Omental fat pad (tissue), 4 donors: ENCODE data around the gene PLA2R1. TPM values are rescaled to one million over a fixed set of nuclear protein-coding genes. Genes with fewer than 3 reads are reported as not detected.

ENCODE experiments used
- ATAC-seq: fragments of 150-250 bp; one replicate; pipeline ENCODE4 v1.9.1; 2016; ENCODE audit warnings: mild to moderate bottlenecking, moderate library complexity; ENCODE audit not compliant: low FRiP score
- DNase-seq: peaks from one replicate; pipeline ENCODE4 v3.0.0-alpha.2; 2019; ENCODE audit warnings: low spot score
- total RNA-seq, 4 donors: library from RNA; depleted of rRNA; stranded (reverse); fragments of >200 nt; gene quantifications; one replicate each; pipeline ENCODE4 v1.1.0, GENCODE V29; 2016
- TF ChIP-seq, protein P1 (sequence below), 3 donors: fragments of 450-650 bp; IDR thresholded peaks; one replicate each; pipeline ENCODE4 v1.5.1; 2016 to 2017; ENCODE audit warnings: antibody characterized with exemption in 3 of 3, mild to moderate bottlenecking in 3 of 3, moderate library complexity in 2 of 3

The PLA2R1 gene
- total RNA-seq, 4 donors from 2014 or later, result 6.5 to 13.5 (median 12.5) TPM

DNA sequence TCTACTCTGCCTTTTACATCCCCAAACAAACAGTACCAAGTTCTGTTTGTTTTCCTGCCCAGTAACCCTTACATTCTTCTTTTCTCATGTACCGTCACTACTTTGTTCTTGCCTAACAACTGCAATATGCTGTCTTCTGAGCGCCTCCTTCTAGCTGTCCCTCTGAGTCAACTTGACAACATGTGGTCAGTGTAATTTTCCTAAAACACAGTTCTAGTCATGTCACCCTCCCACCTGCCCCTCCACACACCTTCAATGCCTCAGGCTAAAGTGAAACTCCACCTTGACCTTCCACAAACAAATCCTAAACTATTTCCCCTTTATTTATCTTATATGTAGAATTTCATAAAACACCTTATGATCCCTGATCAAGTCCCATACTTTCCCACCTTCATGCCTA, 139.9 kb downstream of the PLA2R1 start:
- no peak for ATAC-seq
- TF ChIP-seq, protein P1, sequence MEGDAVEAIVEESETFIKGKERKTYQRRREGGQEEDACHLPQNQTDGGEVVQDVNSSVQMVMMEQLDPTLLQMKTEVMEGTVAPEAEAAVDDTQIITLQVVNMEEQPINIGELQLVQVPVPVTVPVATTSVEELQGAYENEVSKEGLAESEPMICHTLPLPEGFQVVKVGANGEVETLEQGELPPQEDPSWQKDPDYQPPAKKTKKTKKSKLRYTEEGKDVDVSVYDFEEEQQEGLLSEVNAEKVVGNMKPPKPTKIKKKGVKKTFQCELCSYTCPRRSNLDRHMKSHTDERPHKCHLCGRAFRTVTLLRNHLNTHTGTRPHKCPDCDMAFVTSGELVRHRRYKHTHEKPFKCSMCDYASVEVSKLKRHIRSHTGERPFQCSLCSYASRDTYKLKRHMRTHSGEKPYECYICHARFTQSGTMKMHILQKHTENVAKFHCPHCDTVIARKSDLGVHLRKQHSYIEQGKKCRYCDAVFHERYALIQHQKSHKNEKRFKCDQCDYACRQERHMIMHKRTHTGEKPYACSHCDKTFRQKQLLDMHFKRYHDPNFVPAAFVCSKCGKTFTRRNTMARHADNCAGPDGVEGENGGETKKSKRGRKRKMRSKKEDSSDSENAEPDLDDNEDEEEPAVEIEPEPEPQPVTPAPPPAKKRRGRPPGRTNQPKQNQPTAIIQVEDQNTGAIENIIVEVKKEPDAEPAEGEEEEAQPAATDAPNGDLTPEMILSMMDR (IDR thresholded peaks at IDR 0.05), result no peak
- DNase-seq, result no peak

DNA sequence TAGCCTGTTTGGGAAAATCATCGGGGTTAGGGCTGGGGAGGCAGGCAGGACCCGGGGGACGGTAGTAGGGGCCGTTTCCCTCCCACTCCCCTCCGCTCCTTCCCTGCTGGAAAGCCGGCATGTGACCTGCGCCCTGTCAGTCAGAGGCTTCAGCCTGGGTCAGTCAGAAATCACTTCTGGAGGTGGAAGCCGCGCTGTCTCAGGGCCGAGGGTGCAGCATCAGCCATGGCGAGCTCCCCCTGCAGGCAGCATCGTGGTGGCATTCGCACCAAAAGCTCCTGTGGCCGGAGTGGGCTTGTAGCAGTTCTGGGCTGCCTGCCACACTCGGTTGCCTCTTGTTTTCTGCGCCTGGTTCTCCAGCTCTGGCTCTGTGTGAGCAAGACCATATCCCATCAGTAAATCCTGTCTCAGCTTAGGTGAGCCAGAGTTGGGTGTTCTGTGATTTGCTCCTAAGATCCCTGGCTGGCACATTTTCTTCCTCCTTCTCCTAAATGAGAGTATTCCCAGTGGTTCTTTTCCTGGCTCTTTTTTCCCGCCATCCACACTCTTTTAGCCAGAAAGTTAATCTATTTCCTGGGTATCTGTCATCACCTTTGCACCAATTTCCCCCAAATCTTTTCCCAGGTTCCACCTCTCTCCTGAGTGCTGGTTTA, 140.5 kb downstream of the PLA2R1 start:
- DNase-seq (peak; percentile 48), ATAC-seq (peak; percentile 68)
- TF ChIP-seq, protein P1 (IDR thresholded peaks at IDR 0.05), result no peak

DNA sequence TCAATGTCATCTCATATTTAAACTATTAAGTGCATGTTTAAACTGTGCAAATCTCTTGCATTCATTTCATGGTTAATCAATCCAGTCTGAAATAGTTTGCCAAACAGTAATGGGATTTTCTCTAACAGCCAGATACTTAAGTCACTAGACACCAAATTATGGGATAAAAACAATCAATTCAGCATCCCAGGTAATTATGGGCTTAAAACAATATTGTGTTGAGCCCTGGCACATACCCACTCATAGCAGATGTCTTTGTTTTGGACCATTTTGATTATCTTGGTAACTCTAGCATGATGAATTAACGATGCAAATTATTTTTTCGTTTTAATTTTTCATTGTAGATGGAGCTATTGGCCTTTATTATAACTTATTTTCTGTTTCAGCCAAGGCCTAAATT, 145.9 kb downstream of the PLA2R1 start:
- no peak for DNase-seq
- ATAC-seq, result no peak
- TF ChIP-seq, protein P1 (IDR thresholded peaks at IDR 0.05), result no peak

DNA sequence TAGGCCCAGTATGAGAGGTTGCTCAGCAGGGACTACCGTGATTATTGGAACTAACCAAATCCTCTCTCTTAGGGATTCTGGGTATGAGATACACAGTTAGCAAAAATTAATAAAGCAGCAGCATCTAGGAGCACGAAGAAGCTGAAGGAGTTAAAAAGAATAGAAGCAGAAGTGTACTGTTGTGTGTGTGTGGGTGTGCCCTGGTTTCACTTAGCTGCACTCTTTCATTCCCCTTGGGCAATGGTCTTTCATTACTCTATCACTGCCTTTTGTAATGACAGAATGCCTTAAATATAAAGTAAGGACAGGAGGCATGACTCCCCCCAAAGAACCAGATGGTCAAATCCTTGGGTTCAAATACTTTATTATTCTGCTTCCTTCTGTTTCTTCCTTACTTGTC, 148.5 kb downstream of the PLA2R1 start:
- ATAC-seq (no peak), DNase-seq (no peak)
- TF ChIP-seq, protein P1 (IDR thresholded peaks at IDR 0.05), result no peak

DNA sequence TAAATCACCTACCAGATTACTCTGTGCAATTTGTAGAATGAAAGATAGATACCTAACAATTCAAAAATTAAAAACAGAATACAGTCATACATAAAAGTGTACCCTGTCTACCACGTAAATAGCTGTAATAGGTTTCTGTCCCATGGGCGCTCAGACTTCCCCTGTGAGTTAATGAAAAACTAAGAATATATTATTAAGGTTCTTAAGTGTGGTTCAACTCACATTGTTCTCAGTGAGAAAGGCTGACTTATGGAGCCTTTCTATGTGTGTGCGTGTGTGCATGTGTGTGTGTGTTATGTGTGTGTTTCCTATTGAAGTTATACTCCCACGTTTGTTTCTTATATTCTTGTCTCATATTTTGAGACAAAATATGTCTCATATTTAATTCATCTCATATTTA, 149.8 kb downstream of the PLA2R1 start:
- no peak for DNase-seq
- no peak for ATAC-seq
- TF ChIP-seq, protein P1 (IDR thresholded peaks at IDR 0.05), result no peak

DNA sequence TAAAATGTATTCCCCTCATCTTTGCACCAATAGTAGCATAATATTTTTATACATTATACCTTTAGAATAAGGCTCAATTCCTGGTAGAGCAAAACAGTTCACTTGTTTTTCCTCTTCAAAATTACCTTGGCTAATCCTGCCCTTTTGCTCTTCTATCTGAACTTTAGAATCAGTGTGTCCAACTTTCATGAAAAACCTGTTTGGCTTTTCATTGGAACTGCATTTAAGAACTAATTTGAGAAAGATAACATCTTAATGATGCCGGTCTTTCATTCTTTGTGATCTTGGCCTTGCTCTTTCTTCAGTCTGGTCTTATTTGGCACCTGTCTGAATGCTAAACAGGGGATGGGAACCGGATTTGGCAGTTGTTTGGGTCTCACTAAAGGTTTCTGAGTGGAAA, 151.5 kb downstream of the PLA2R1 start:
- ATAC-seq, result no peak
- DNase-seq, result no peak
- TF ChIP-seq, protein P1 (IDR thresholded peaks at IDR 0.05), result no peak

DNA sequence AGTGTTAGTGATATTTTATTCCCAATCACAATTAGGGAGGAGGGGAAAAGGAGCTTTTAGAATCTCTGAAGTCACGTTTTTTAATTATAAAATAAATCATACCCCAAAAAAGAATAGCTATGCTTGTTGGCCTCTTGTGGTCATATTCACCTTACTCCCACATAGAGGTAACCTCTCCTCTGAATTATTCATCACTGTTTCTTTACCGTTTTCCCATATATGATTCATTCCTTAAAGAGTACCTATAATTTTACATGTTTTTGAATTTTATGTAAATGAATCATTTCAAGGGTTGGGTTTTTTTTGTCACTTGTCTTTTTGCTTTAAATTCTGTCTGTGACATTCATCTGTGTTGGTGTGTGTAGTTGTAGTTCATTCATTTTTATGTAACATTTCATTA, 153.8 kb downstream of the PLA2R1 start:
- ATAC-seq (no peak), DNase-seq (no peak)
- TF ChIP-seq, protein P1 (IDR thresholded peaks at IDR 0.05), result no peak
